Measurements from ENCODE around the gene CCDC38. TPM values are rescaled to one million over a fixed set of nuclear protein-coding genes. Genes with fewer than 3 reads are reported as not detected.

The CCDC38 gene
- total and polyA plus RNA-seq, 4 donors: 0.46 to 1.4 (median 0.93) TPM

DNA sequence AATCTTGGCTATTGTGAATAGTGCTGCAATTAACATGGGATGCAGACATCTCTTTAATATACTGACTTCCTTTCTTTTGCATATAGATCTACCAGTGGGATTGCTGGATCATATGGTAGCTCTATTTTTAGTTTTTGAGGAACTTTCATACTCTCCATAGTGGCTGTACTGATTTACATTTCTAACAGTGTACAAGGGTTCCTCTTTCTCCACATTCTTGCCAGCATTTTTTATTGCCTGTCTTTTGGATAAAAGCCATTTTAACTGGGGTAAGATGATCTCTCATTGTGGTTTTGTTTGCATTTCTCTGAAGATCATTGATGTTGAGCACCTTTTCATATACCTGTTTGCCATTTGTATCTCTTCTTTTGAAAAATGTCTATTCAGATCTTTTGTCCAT is 9.1 kb upstream of the CCDC38 start:
- no peaks in the 10 kb centered on the region for H3K27me3 ChIP-seq (ENCODE audit: control insufficient read depth in 4 of 4, insufficient read depth in 4 of 4, low read length in 3 of 4)
- DNase-seq (ENCODE audit: low spot score): no peak
- H3K9me3 ChIP-seq (ENCODE audit: control insufficient read depth in 4 of 4, low read length in 3 of 4): no peaks in the 10 kb centered on the region
- H3K4me3 ChIP-seq (ENCODE audit: low read depth in 1 of 3, low read length in 3 of 3): no peak overlapping the region
- no peak overlapping the region for H3K9ac ChIP-seq (ENCODE audit: low read depth in 1 of 2, low read length in 2 of 2)
- H3K27ac ChIP-seq (ENCODE audit: low read depth in 1 of 2, low read length in 2 of 2): no peak overlapping the region
- no peaks in the 10 kb centered on the region for H3K4me1 ChIP-seq (ENCODE audit: control insufficient read depth in 4 of 4, insufficient read depth in 4 of 4, low read length in 3 of 4)
- peaks cover under 1 to 25% (median 19%) of the 10 kb centered on the region in 4 donors for H3K36me3 ChIP-seq (ENCODE audit: control insufficient read depth in 4 of 4, insufficient read depth in 3 of 4, low read depth in 1 of 4, low read length in 3 of 4)
- no peak for TF ChIP-seq FOXA1 (IDR thresholded peaks at IDR 0.05)
- TF ChIP-seq RXRA (IDR thresholded peaks at IDR 0.05): no peak
- no peak for TF ChIP-seq EGR1 (IDR thresholded peaks at IDR 0.05; ENCODE audit: low read depth in 2 of 2)
- TF ChIP-seq, protein P1, sequence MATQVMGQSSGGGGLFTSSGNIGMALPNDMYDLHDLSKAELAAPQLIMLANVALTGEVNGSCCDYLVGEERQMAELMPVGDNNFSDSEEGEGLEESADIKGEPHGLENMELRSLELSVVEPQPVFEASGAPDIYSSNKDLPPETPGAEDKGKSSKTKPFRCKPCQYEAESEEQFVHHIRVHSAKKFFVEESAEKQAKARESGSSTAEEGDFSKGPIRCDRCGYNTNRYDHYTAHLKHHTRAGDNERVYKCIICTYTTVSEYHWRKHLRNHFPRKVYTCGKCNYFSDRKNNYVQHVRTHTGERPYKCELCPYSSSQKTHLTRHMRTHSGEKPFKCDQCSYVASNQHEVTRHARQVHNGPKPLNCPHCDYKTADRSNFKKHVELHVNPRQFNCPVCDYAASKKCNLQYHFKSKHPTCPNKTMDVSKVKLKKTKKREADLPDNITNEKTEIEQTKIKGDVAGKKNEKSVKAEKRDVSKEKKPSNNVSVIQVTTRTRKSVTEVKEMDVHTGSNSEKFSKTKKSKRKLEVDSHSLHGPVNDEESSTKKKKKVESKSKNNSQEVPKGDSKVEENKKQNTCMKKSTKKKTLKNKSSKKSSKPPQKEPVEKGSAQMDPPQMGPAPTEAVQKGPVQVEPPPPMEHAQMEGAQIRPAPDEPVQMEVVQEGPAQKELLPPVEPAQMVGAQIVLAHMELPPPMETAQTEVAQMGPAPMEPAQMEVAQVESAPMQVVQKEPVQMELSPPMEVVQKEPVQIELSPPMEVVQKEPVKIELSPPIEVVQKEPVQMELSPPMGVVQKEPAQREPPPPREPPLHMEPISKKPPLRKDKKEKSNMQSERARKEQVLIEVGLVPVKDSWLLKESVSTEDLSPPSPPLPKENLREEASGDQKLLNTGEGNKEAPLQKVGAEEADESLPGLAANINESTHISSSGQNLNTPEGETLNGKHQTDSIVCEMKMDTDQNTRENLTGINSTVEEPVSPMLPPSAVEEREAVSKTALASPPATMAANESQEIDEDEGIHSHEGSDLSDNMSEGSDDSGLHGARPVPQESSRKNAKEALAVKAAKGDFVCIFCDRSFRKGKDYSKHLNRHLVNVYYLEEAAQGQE (IDR thresholded peaks at IDR 0.05): no peak
- no peak for TF ChIP-seq MAX (IDR thresholded peaks at IDR 0.05)
- TF ChIP-seq, protein P2, sequence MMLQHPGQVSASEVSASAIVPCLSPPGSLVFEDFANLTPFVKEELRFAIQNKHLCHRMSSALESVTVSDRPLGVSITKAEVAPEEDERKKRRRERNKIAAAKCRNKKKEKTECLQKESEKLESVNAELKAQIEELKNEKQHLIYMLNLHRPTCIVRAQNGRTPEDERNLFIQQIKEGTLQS (IDR thresholded peaks at IDR 0.05): no peak
- TF ChIP-seq JUND (IDR thresholded peaks at IDR 0.05): no peak

DNA sequence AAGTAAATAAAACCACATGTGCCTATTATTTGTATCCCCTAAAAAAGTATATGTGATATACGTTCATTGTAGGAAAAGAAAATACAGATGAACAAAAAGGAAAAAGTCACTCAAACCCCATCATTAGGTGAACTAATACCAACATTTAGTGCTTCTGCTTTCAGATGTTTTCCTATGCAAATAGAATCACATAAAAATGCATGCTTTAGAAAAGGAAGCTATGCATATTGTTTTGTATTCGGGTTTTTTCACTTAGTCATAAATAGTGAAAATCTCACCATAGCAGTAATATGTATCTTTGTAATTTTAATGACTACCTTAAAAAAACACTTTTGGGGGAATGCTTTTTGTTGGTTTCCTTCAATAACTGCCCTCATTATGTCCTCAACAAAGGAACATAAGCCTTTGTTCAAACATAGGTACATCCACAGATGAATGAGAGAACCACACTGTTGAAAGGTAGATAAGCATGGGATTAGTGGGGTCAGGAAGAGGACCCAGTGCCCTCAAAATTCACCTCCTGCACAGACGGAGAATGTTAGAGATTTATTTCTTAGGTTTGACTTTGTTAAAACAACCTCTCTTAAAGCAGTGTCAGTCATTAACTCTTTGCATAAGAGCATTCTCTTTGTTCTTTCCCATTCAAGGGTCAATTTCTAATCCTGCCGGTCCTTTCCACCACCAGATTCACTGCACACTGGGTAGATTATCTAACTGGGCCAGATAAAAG is 7.2 kb upstream of the CCDC38 start:
- Histone ChIP-seq H3K36me3 (ENCODE audit: control insufficient read depth in 4 of 4, insufficient read depth in 3 of 4, low read depth in 1 of 4, low read length in 3 of 4) (peaks cover 0 to 11% (median 9%) of the 10 kb centered on the region in 4 donors), H3K9ac (ENCODE audit: low read depth in 1 of 2, low read length in 2 of 2) (no peak overlapping the region), H3K4me1 (ENCODE audit: control insufficient read depth in 4 of 4, insufficient read depth in 4 of 4, low read length in 3 of 4) (peaks cover 0 to 7% (median 2%) of the 10 kb centered on the region in 4 donors)

More for the DNA sequence above, 7.2 kb upstream of the CCDC38 start:
- TF ChIP-seq HNF4G (IDR thresholded peaks at IDR 0.05) (no peak), SP1 (IDR thresholded peaks at IDR 0.05) (no peak), TAF1 (conservative IDR thresholded peaks at IDR 0.05) (no peak), HNF4A (conservative IDR thresholded peaks at IDR 0.05) (no peak), FOXA2 (IDR thresholded peaks at IDR 0.05) (no peak), RXRA (IDR thresholded peaks at IDR 0.05) (no peak), YY1 (IDR thresholded peaks at IDR 0.05) (no peak), GABPA (IDR thresholded peaks at IDR 0.05 in 1 of 2, conservative IDR thresholded peaks at IDR 0.05 in 1 of 2) (no peak), FOXA1 (IDR thresholded peaks at IDR 0.05) (no peak), MAX (IDR thresholded peaks at IDR 0.05) (no peak), NR2F2 (IDR thresholded peaks at IDR 0.05) (no peak)
- TF ChIP-seq, protein P3, sequence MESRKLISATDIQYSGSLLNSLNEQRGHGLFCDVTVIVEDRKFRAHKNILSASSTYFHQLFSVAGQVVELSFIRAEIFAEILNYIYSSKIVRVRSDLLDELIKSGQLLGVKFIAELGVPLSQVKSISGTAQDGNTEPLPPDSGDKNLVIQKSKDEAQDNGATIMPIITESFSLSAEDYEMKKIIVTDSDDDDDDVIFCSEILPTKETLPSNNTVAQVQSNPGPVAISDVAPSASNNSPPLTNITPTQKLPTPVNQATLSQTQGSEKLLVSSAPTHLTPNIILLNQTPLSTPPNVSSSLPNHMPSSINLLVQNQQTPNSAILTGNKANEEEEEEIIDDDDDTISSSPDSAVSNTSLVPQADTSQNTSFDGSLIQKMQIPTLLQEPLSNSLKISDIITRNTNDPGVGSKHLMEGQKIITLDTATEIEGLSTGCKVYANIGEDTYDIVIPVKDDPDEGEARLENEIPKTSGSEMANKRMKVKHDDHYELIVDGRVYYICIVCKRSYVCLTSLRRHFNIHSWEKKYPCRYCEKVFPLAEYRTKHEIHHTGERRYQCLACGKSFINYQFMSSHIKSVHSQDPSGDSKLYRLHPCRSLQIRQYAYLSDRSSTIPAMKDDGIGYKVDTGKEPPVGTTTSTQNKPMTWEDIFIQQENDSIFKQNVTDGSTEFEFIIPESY (IDR thresholded peaks at IDR 0.05): no peak
- TF ChIP-seq, protein P4, sequence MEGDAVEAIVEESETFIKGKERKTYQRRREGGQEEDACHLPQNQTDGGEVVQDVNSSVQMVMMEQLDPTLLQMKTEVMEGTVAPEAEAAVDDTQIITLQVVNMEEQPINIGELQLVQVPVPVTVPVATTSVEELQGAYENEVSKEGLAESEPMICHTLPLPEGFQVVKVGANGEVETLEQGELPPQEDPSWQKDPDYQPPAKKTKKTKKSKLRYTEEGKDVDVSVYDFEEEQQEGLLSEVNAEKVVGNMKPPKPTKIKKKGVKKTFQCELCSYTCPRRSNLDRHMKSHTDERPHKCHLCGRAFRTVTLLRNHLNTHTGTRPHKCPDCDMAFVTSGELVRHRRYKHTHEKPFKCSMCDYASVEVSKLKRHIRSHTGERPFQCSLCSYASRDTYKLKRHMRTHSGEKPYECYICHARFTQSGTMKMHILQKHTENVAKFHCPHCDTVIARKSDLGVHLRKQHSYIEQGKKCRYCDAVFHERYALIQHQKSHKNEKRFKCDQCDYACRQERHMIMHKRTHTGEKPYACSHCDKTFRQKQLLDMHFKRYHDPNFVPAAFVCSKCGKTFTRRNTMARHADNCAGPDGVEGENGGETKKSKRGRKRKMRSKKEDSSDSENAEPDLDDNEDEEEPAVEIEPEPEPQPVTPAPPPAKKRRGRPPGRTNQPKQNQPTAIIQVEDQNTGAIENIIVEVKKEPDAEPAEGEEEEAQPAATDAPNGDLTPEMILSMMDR (IDR thresholded peaks at IDR 0.05; ENCODE audit: low read depth, low read length, missing input control): no peak
- TF ChIP-seq, protein P2 (IDR thresholded peaks at IDR 0.05): no peak
- Histone ChIP-seq H3K9me3 (ENCODE audit: control insufficient read depth in 4 of 4, low read length in 3 of 4) (no peaks in the 10 kb centered on the region), H3K27ac (ENCODE audit: low read depth in 1 of 2, low read length in 2 of 2) (no peak overlapping the region), H3K27me3 (ENCODE audit: control insufficient read depth in 4 of 4, insufficient read depth in 4 of 4, low read length in 3 of 4) (no peaks in the 10 kb centered on the region), H3K4me3 (ENCODE audit: low read depth in 1 of 3, low read length in 3 of 3) (no peak overlapping the region)
- 81% methylated on average over 4 of the region's 4 CpGs for WGBS
- no peak for DNase-seq (ENCODE audit: low spot score)
